ENCODE data around the gene SOX1.
A peak's percentile ranks its signal among the peaks of the same experiment; 100 is the strongest.

Gene SOX1

GRCh38 chr13:112058941-112059340 is 8.0 kb upstream of the SOX1 start:
- DNase-seq (ENCODE audit: low read depth in 2 of 2), result no peak

- no peak for DNase-seq (ENCODE audit: low read depth in 2 of 2)
Observed at GRCh38 chr13:112059457-112060281, 7.3 kb upstream of the SOX1 start.

GRCh38 chr13:112060282-112060830 is 6.6 kb upstream of the SOX1 start:
- no peak for DNase-seq (ENCODE audit: low read depth in 2 of 2)

GRCh38 chr13:112060899-112061366 is 6.0 kb upstream of the SOX1 start:
- DNase-seq (ENCODE audit: low read depth in 2 of 2), result no peak

- no peak for DNase-seq (ENCODE audit: low read depth in 2 of 2)
Observed at GRCh38 chr13:112061367-112062061, 5.4 kb upstream of the SOX1 start.

- no peak for DNase-seq (ENCODE audit: low read depth in 2 of 2)
Observed at GRCh38 chr13:112062072-112062567, 4.8 kb upstream of the SOX1 start.

- no peak for DNase-seq (ENCODE audit: low read depth in 2 of 2)
Observed at GRCh38 chr13:112062571-112063570, 4.1 kb upstream of the SOX1 start.

GRCh38 chr13:112063807-112064206 is 3.1 kb upstream of the SOX1 start:
- no peak for DNase-seq (ENCODE audit: low read depth in 2 of 2)

- no peak for DNase-seq (ENCODE audit: low read depth in 2 of 2)
Observed at GRCh38 chr13:112064222-112064621, 2.7 kb upstream of the SOX1 start.

GRCh38 chr13:112065521-112065866 is 1.5 kb upstream of the SOX1 start:
- DNase-seq (ENCODE audit: low read depth in 2 of 2), result no peak

GRCh38 chr13:112065867-112066623 is 904 bp upstream of the SOX1 start:
- no peak for DNase-seq (ENCODE audit: low read depth in 2 of 2)

- DNase-seq (ENCODE audit: low read depth in 2 of 2), result peak; percentile 33 to 48
Observed at GRCh38 chr13:112066624-112067004, 335 bp upstream of the SOX1 start.

- no peak for DNase-seq (ENCODE audit: low read depth in 2 of 2)
Observed at GRCh38 chr13:112067871-112068539, 1.1 kb downstream of the SOX1 start.

GRCh38 chr13:112068540-112069060 is 1.7 kb downstream of the SOX1 start:
- DNase-seq (ENCODE audit: low read depth in 2 of 2), result no peak

GRCh38 chr13:112069061-112069844 is 2.3 kb downstream of the SOX1 start:
- DNase-seq (ENCODE audit: low read depth in 2 of 2), result no peak

GRCh38 chr13:112069845-112070251 is 2.9 kb downstream of the SOX1 start:
- no peak for DNase-seq (ENCODE audit: low read depth in 2 of 2)

GRCh38 chr13:112071102-112071722 is 4.3 kb downstream of the SOX1 start:
- no peak for DNase-seq (ENCODE audit: low read depth in 2 of 2)

GRCh38 chr13:112071723-112072533 is 5.0 kb downstream of the SOX1 start:
- no peak for DNase-seq (ENCODE audit: low read depth in 2 of 2)
